DOHH2 (cell line): ENCODE measurements around the gene SNRK.

Experiments used
- H3F3A ChIP-seq: fragments of 200-600 bp; sonication (generic), shearing (Covaris generic); 2 replicates; pipeline ENCODE4 v1.6.0; 2016; ENCODE audit warnings: antibody characterized with exemption, mild to moderate bottlenecking; ENCODE audit not compliant: control insufficient read depth, insufficient read depth
- H3K27ac ChIP-seq: fragments of 200-600 bp; sonication (generic); 2 replicates; pipeline ENCODE4 v1.5.1; 2014; ENCODE audit warnings: low read depth, mild to moderate bottlenecking, low read length, moderate library complexity
- H3K27me3 ChIP-seq: fragments of 200-600 bp; sonication (generic); 2 replicates; pipeline ENCODE4 v1.6.1; 2014; ENCODE audit warnings: mild to moderate bottlenecking, low read length, mixed read lengths; ENCODE audit not compliant: control insufficient read depth
- H3K36me3 ChIP-seq: fragments of 200-600 bp; sonication (generic); 2 replicates; pipeline ENCODE4 v1.6.1; 2014; ENCODE audit warnings: mild to moderate bottlenecking, low read length, moderate library complexity, mixed read lengths; ENCODE audit not compliant: control insufficient read depth
- H3K4me1 ChIP-seq: fragments of 200-600 bp; sonication (generic); 2 replicates; pipeline ENCODE4 v1.6.1; 2014; ENCODE audit warnings: mild to moderate bottlenecking, low read length, mixed read lengths; ENCODE audit not compliant: control insufficient read depth
- H3K4me2 ChIP-seq: fragments of 200-600 bp; sonication (generic); 2 replicates; pipeline ENCODE4 v1.6.0; 2014; ENCODE audit warnings: mild to moderate bottlenecking, low read length, moderate library complexity
- H3K4me3 ChIP-seq: fragments of 200-600 bp; sonication (generic); 2 replicates; pipeline ENCODE4 v1.5.1; 2014; ENCODE audit warnings: mild to moderate bottlenecking, low read length, mixed read lengths
- H3K79me2 ChIP-seq: fragments of 200-600 bp; sonication (generic); 2 replicates; pipeline ENCODE4 v1.6.1; 2014; ENCODE audit warnings: mild to moderate bottlenecking, low read length, mixed read lengths; ENCODE audit not compliant: control insufficient read depth
- H3K9me2 ChIP-seq: fragments of 200-600 bp; sonication (generic); replicated peaks from 2 replicates; pipeline ENCODE4 v1.6.1; 2014; ENCODE audit warnings: mild to moderate bottlenecking, low read length, mixed read lengths; ENCODE audit not compliant: control insufficient read depth
- H3K9me3 ChIP-seq: fragments of 200-600 bp; sonication (generic); 2 replicates; pipeline ENCODE4 v1.6.1; 2014; ENCODE audit warnings: antibody characterized with exemption, low read length, mixed read lengths; ENCODE audit not compliant: control insufficient read depth, insufficient read depth
- H4K20me1 ChIP-seq: fragments of 200-600 bp; sonication (generic); 2 replicates; pipeline ENCODE4 v1.6.0; 2014; ENCODE audit warnings: low read depth, mild to moderate bottlenecking, antibody characterized with exemption, low read length, moderate library complexity; ENCODE audit not compliant: control insufficient read depth, insufficient read depth
- CTCF ChIP-seq: fragments of 200-600 bp; sonication (generic); IDR thresholded peaks from one replicate; pipeline ENCODE4 v1.5.1; 2014; ENCODE audit warnings: antibody characterized with exemption, mild to moderate bottlenecking, low read depth, low read length; ENCODE audit not compliant: poor library complexity, severe bottlenecking
- EZH2phosphoT487 ChIP-seq: fragments of 200-600 bp; sonication (generic); IDR thresholded peaks from 2 replicates; pipeline ENCODE4 v1.6.1; 2017; ENCODE audit warnings: borderline replicate concordance, mild to moderate bottlenecking, antibody characterized with exemption, low read length, moderate library complexity, mixed read lengths

The SNRK gene

GRCh38 chr3:43247561-43248184 lies 38.7 kb upstream of the SNRK start:
- H3K4me1 ChIP-seq, result peaks cover 10% of the 10 kb centered on the region; the same call in 1 of the 2 replicates
- no peak overlapping the region for H3K4me2 ChIP-seq
- H3K36me3 ChIP-seq, result no peaks in the 10 kb centered on the region
- no peaks in the 10 kb centered on the region for H3K9me3 ChIP-seq
- no peak overlapping the region for H3K27ac ChIP-seq
- H3K4me3 ChIP-seq, result no peak overlapping the region
- H3K9me2 ChIP-seq, result no peaks in the 10 kb centered on the region
- no peaks in the 10 kb centered on the region for H3F3A ChIP-seq
- no peaks in the 10 kb centered on the region for H4K20me1 ChIP-seq
- TF ChIP-seq CTCF (no peak), EZH2phosphoT487 (no peak)
- peaks cover 3% of the 10 kb centered on the region; the same call in 1 of the 2 replicates for H3K27me3 ChIP-seq
- no peaks in the 10 kb centered on the region for H3K79me2 ChIP-seq

DNA sequence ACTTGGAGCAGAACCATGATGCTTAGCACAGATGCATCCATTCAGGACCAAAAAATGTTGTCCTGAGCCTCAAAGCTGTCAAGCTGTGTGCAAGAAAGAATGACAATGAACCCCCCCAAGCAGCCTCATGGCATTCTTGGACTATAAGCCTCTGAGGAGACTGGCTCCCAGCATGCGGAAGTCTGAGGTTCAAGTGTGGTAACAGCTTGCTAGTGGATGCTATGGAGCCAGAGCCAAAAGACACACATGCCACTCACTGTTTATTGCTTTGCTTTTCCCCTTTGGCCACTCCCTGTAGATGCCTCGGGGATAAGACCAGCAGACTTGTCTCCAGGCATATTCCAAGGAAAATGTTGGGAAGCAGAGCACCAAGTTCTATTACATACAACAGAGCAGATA lies 38.2 kb upstream of the SNRK start:
- Histone ChIP-seq H3K4me3 (no peak overlapping the region), H3K36me3 (no peaks in the 10 kb centered on the region), H3K4me2 (no peak overlapping the region), H3K4me1 (peaks cover 10% of the 10 kb centered on the region; the same call in 1 of the 2 replicates), H3K79me2 (no peaks in the 10 kb centered on the region), H3K9me3 (no peaks in the 10 kb centered on the region), H3K9me2 (no peaks in the 10 kb centered on the region), H4K20me1 (no peaks in the 10 kb centered on the region), H3K27ac (no peak overlapping the region), H3F3A (no peaks in the 10 kb centered on the region), H3K27me3 (0 out of 2 replicates have a peak, but pooled peaks cover 3% of the 10 kb centered on the region)
- TF ChIP-seq CTCF (no peak), EZH2phosphoT487 (no peak)

- Histone ChIP-seq H3K27me3 (0 out of 2 replicates have a peak, but pooled peaks cover 3% of the 10 kb centered on the region), H3K4me2 (no peak overlapping the region), H3K36me3 (no peaks in the 10 kb centered on the region)
Measured at GRCh38 chr3:43248973-43249372, 37.4 kb upstream of the SNRK start.

More at GRCh38 chr3:43248973-43249372, 37.4 kb upstream of the SNRK start:
- Histone ChIP-seq H3K4me3 (no peak overlapping the region), H3K27ac (no peak overlapping the region), H4K20me1 (no peaks in the 10 kb centered on the region), H3K9me2 (no peaks in the 10 kb centered on the region), H3F3A (no peaks in the 10 kb centered on the region), H3K9me3 (no peaks in the 10 kb centered on the region), H3K4me1 (peaks cover 10% of the 10 kb centered on the region; the same call in 1 of the 2 replicates), H3K79me2 (no peaks in the 10 kb centered on the region)
- no peak for TF ChIP-seq EZH2phosphoT487
- no peak for TF ChIP-seq CTCF
